HuH-7 (cell line): ENCODE results near the gene NOTUM.

ENCODE experiments used
- DNase-seq: peaks from one replicate; pipeline ENCODE4 v3.0.0; 2011; ENCODE audit warnings: low spot score

Gene NOTUM

DNA sequence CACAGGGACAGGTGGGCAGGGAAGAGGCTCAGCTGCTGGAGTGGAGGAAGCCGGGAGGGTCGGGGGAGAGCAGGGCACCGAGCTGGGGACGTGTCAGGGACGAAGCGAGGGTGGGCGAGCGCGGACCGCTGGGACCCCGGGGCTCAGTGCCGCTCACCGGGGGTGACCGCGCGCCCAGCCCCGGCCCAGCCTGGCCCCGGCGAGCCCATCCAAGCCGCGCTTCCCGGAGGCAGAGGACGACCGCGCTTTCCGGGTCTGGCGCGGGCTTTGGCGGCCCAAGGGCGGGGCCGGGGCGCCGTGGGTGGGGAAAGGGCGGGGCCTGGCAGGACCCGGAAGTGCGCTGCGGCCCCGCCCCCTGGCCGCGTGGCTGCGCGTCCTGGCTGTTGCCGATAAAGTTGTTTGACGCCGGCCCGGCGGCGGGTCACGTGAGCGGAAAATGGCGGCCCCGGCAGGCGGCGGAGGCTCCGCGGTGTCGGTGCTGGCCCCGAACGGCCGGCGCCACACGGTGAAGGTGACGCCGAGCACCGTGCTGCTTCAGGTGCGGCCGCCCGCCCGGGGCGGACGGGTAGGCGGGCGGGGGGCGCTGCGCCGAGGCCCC lies 16.3 kb upstream of the NOTUM start, which contains the start of gene ASPSCR1:
ASPSCR1 (plus strand) TSS at position 419 of the 598 bp plus-strand sequence; CDS start at position 437, 18 bp downstream.
- peak; percentile 79 for DNase-seq

DNA sequence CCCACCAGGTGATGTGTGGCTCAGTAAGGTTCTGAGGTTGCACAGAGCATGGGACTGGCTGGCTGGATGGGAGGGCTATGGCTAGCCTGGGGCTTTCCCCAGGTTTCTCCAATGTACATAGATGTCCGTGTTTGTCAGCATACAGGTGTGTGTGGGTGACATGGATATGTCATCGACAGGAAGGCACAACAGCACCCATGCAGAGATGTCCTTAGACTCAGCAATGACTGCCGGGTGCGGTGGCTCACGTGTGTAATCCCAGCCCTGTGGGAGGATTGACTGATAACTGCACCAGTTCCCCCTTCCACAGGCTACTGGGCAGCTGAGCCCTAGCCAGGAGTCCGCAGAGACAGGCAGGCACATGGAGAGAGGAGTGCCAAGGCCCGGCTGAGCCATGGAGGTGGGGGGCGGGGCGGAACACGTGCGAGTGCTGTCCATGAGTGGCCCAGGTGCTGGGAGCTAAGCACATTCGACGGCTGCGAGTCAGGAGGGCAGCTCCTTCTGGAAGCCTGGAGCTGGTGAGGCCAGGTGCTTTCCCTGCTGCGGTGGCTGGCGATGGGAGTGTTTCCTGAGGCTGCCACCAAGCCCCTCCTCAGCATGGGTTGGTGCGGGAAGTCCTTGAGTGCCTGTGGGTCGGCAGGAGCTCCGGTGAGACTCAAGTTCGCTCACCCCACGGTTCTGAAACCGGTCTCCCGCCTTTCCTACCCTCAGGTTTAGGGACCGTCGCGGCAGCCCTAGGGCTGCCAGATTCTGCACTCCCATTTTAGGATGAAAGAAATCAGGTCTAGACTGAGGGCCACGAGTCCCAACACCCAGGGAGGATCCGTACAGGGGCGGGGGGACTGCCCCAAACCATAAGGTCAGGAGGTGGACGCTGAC lies 15.6 kb upstream of the NOTUM start:
- DNase-seq = no peak

DNA sequence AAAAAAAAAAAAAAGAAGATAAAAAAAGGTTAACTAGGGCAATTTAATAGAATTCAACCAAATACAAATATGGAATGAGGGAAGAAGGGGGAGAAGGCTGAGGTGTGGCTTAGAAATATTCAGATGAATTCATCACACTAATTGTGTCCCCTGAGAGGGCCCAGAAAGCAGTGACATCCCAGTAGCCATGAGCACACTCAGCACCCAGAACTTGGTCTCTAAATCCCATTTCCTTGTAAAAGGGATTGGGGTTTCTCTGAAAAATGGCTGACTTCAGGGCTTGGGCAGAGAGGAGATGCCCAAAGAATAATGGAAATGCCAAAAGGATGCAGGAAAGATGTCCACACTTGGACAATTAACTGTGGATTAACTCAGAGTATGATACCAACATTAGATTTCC lies 12.4 kb upstream of the NOTUM start:
- DNase-seq = no peak

DNA sequence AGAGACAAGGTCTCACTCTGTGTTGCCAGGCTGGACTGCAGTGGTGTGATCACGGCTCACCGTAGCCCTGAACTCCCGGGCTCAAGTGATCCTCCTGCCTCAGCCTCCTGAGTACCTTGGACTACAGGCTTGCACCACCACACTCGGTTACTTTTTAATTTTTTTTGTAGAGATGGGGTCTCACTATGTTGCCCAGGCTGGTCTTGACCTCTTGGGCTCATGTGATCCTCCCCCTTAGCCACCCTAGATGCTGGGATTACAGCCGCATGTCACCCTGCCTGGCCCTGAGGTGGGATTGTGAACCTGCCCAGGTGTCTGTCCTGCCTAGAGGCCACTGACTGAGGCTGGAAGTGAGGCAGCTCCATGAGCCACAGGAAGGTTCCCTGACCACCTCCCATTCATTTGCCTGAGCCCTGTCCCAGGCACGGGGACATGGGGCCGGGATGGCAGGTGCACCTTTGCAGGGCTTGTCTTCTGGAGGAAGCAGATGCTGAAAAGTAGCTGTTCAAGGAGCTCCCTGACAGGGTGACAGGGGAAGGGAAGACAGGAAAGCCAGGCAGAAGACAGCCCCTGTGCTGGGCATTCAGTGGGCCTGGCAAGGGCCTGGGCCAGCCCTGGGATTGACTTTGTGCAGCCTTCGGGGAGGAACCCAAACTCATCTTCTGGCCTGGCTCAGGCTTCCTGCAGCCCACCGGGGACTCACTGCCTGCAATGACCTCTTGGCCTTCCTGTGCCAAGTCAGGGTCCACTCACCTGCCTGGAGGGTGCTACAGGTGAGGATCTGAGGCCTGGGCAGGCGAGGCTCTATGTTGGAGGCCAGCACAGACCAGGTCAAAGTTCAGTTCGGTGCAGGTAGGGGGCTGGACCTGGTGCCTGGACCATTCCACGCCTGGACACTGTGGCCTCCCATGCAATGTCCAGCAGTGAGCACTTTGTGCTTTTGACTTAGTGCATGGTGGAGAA lies 8.1 kb upstream of the NOTUM start:
- no peak for DNase-seq

DNA sequence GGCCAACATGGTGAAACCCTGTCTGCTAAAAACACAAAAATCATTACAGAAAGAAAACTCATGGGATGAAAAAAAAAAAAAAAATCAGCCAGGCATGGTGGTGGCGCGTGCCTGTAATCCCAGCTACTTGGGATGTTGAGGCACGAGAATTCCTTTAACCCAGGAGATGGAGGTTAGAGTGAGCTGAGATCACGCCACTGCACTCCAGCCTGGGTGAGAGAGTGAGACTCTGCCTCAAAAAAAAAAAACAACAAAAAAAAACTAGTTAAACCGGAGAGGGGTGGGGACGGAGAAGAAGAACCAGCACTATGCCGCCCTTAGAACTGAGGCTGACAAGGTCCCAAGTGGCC lies 7.4 kb upstream of the NOTUM start:
- no peak for DNase-seq

DNA sequence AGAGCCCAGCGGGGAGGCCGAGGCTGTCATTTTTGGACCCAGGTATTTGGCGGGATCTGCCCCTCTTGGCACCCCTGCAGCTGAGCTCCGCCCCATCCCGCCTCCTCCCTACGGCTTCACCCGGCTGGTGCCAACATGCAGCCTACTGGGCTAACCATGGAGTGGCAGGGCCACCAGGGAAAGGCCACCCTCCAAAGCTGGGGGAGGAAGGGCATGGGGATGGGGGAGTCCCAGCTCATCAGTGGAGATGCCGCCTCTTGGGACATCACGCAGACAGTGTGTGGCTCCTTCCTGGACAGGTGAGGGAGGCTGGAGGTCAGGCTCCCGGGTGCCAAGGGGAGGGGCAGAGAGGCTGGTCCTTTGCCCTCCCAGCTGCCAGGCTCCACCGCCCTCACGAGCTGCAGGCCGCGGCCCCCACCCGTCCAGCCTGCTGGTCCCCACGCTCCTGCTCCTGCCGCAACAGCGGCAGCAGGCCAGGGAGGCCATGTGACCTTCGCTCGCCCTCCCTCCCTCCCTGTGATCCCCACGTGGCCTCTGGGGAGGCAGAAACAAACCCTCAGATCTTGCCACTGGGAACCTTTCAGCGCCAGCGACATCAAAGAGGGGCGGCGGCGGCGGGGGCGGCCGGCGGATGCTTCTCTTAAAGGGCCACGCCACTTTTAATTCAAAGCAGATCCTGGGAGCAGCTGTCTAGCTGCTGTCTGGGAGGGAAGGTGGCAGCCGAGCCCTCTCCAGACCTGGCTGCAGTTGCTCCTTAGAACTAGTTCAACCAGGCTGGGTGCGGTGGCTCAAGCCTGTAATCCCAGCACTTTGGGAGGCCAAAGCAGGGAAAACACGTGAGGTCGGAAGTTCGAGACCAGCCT lies 6.8 kb upstream of the NOTUM start:
- DNase-seq = peak; percentile 96

DNA sequence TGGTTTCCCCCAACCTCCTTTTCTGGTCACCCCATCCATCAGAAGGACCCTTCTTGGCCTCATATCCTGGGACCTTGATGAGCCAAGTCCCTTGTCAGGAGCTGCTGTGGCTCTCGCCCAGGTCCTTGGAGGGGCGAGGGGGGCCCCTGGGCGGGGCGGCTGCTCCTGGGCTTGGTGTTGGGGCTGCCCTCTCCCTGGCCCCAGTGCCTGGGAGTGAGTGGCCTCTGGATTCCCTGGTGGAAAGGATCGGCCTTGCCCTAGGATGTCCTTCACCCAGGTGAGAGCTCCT lies 6.2 kb upstream of the NOTUM start:
- DNase-seq = no peak

DNA sequence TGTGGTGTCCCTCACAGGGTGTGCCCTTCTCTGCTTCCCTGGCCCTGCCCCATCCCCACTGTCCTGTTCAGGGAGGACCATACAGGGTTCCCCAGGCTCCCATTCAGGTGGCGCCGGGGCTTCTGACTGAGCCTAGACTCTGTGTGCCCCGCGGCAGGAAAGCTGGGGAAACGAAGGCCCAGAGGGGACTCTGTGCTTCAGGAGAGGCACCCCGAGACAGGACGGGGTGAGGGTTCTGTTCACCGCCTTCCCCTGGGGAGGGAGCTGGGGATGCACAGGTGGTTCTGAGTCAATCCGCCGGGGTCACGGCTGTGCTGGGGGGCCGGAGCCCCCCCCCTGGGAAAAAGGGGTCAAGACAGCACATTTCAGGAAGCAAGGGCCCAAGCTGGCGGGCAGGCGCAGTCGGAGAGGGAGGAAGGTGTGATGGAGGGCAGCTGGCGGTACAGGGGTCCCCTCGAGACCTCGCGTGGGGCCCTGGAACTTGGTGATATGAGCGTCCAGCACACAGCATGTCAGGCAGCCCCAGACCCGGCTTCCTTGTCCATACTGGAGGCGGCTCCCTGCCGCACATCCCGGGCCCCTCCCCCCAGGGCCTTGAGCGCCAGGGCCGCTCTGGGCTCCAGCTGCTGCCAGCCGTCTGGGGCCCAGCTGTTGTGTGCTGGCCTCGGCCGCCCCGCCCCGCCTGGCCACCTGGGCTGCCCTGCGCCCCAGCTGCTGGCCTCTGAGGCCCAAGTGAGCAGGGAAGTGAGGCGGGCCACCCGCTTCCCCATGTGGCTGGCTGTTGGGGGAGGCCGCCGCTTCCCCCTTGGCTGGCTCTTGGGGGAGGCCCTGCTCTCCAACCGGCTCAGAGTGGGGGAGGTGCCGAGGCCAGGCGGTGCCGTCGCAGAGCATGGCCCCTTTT lies 5.6 kb upstream of the NOTUM start:
- DNase-seq = no peak

DNA sequence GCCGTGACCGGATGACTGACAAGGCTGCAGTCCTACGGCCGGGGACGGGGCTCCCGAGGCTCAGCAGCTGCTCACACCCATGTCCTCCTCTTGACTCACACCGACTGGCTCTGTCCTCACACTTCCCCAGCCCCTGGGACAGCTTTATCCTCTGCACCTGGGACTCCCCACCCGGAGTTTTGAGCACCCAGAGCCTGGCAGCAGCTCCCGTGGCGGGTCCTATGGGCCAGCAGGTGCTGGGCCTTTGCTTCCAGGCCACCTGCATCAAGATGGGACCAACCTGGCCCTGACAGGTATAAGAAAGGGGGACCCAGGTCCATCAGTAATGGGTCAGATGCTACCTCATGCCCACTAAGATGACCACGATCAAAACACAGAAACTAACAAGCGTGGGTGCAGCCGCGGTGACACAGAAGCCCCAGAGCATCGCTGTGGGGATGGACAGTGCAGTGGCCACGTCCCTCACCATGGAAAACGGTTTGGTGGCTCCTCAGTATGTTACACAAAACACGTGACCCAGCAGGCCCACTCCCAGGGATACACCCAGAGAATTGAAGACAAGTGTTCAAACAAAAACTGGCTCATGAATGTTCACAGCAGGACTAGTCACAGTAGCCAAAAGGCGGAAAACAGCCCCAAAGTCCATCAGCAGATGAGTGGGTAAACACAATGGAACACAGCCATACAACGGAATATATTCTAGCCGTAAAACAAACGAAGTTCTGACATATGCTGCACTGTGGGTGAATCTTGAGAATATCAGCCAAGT lies 3.3 kb upstream of the NOTUM start:
- DNase-seq = no peak

DNA sequence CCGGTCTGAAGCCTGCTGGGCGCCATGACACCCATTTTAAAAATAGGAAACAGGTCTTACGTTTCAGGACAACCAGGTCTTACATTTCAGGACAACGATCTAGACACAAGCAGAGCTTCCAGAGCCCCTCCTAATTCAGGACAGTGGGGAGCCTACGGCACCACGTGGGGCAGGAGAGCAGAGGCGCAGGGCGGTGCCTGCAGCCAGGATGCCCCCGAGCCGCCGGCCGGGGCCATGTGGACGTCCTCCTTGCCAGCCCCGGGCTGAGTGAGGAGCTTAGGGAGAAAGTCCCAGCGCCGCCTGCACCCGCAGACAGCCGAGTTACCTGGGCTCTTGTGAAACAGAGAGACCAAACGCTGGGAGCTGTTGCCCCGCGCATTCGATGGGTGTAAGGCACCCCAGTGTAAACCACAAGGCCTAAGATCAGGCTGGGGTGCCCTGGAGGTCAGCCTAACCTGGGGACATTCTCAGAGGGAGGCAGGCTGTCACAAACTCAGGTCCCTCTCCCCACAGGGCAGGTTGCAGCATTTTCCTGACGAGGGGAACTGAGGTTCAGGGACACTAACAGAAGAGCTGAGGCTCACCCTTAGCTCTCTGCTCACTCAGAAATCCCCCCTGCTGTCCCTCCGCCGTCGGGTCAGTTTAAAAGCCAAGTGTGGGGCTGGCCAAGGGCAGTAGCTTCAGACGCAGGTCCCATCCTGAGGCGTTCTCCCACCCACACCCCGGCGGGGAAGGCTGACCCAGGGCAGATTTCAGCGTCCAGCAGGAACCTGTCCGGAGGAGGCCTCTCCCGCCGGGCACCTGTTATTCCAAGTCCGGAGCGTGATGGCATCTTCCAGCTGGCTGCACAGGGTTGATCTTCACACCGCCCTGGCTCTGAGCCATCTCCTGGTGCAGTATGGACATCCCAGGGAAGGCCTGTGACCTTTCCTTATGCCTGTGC lies 1.8 kb upstream of the NOTUM start:
- no peak for DNase-seq

DNA sequence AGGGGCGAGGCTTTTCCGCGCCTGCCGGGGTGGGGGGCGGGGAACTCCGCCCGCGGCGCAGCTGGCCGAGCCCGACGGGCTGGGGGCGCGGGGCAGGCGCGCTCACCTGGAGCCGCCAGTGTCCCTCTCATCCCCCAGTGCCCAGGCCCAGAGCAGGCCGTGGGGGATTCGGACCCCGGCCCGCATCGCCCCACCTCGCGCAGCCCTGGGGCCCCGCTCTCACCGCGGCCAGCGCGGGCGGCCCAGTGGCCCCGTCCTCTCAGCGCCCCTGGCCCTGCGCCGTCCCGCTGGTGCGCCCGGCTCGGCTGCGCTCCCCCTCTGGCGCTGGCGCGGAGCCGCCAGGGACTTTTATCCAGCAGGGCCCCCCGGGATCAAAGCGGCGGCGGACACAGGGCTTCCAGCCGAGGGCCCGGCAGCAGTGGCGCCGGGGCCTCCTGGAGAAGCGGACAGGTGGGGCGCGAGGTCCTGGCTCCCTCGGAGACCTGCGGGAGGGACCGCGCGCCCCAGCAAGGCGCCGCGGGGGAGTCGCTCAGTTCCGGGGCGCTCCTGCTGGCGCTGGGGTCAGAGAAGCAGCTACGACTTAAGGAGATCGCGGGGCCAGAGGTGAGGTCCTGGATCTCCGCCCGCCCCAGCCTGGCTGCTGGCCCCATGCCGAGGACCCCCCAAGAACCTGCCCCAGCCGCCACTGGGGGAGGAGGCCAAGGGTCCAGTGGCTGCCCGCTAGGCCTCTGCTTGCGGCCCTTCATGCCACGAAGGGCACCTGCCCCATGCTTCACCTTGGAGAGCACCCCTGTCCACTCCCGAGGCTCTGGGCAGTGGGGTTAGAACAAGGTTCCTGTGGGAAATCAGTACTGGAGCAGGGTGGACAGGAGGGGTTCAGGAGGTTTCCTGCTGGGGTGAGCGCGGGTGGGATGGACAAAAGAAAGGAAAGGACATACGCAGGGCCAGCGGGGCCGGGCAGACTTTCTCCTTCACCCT lies 823 bp upstream of the NOTUM start:
- no peak for DNase-seq

DNA sequence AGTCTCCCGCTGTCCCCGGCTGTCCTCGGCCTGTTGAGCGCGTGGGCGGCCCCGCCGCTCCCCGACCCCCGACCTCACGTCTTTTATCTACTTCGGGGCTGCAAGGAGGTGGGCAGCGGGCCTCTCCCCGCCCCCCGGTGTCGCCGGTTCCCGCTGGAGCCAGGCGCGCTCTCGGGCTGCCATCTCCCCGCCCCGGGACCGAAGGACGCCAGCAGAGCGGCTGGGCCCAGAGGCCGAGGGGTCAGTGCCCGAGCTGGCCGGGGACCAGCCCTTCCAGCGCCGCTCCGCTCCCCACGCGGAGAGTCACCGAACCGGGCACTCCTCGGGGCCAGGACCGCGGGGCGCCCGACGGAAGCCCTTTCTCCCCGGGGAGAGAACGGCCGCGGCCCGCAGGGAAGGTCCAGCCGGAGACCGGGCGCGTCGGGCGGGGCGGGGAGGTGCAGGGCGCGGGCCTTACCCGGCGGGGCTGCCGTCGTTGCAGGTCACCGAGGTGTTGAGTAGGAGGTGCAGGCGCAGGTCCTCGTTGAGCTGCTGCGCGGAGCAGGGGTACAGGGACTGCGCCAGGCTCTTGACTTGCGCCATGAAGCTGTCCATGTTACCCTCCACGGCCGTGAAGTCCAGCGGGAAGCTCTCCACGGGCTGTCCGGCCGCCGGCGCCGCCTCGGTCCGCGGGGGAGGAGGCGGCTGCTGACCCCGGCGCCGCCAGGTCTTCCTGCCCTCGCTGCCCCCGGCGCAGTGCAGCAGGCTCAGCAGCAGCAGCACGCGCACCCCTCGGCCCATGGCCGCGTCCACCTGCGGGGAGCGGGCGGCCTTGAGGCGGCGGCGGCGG lies 643 bp downstream of the NOTUM start:
- DNase-seq = peak; percentile 41

DNA sequence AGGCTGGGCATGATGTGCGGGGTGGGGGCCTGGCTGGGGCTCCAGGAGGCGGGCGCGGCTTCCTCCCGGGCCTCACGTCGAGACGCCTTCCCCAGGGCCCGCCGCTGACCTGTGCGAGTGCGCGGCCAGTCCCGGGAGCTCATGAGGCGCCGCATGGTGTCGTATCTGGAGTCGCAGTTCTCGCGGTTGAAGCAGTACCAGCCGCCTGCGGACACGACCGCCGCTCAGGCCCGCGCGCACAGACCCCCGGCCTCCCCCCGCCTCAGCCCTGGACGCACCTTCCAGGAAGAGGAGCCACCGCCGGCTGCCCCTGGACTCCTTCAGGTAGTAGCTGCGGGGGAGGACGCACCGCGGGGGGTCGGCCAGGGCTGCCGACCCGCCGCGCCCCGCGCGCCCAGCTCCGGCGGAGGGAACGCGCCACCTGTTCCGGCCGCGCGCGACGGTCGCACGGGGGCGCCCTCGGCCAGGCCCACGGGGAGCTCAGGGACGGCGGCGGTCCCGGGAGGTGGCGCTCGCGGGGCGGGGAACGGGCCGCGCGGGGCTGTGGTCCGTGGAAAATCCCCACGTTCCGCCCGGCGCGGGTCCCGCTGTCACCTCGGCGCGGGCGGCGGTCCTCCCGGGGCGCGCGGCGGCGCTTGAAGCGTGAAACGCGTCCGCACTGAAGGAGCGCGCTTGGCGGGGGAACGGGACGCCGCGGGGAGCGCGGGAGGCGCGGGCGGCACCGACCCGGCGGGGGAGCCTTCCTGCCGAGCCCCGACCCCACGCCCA lies 1.4 kb downstream of the NOTUM start:
- DNase-seq = peak; percentile 75

DNA sequence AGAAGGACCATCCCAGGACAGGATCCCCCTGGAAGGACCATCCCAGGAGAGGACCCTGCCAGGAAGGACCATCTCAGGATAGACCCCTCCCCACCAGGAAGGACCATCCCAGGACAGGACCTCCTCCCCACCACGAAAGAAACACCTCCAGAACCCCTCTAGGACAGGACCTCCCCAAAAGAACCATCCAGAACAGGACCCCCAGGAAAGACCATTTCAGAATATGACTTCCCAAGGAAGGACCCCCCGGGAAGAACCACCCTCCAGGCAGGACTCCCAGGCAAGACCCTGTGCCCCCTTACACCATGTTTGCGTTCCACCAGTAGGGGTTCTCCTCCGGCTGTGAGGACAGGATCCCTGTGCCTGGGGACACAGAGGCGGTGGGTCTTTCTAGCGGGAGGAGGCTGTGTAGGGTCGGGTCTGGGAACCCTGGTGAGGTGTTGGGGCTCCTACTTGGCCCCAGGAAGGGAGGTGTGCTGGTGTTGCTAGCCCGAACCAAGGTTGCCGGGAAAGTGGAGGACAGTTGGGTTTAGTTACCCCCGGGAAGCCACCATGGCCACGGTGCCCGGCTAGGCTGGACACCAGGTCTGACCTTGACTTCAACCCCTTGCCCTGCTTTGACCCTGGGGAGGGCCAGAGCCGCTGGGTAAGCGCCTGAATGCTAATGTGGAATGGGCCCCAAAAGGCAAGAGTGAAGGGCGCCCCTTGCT lies 2.2 kb downstream of the NOTUM start:
- peak; percentile 46 for DNase-seq
